ENCODE measurements around the gene PEX12.
"Not testable (repeated sequence)": the region's sequence is repeated elsewhere in the genome, so short reads cannot be mapped to it uniquely, and the experiment has no call there.

The PEX12 gene

DNA sequence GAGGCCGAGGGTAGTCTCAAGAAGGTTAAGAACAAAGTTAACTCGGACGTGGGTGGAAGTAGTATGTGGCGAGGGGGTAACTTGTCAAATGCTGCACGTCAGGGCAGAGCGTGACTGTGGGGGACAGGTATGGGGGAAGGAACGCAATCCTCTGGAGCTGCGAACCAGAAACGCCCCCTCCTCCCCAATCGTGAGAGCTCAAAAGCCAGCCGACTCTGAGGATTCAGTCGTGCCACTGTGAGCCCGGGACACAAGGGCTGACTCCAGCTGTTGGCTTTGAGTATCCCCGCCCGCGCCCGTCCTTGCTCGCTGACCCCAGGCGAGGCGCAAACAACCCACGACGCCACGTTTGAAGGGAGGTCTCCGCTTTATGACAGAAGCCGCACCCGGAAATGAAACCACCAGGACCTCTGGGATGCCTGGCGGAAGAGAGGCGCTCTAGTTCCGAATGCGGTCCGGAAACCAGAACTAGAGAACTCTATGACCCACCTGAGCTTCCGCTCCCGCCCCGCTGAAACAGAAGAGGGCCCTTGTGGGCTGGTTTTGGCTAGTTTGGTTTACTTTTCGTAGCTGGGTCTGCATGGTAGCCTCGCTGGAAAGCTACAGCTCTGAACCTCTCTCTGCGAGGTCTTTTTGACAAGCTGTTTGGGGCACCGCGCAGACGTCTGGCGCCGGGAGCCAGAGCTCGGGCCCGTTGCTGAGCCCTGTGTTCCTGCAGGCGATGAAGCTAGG is at the start of gene PEX12:
Gene PEX12 (minus strand): TSS at position 375 of the 732 bp plus-strand sequence. CDS start 550 bp downstream, outside the sequence.
- Histone ChIP-seq H3K36me3 (peaks cover 20 to 39% (median 27%) of the 10 kb centered on the region in 11 experiments; a peak in 21 of 22 replicates), H3K27ac (peak within 1 kb of the TSS; percentile 47 to 87 (median 84)), H4K20me1 (no peaks in the 10 kb centered on the region), H3K4me1 (peaks cover 22 to 37% (median 29%) of the 10 kb centered on the region in 10 experiments), H3K9ac (peak within 1 kb of the TSS; percentile 77 to 88 (median 82)), H3K4me3 (peak within 1 kb of the TSS; percentile 62 to 81 (median 71)), H3K27me3 (no peaks in the 10 kb centered on the region), H3K4me2 (peak within 1 kb of the TSS; percentile 84 to 98 (median 91)), H3K9me3 (replicated peaks in 1 of 11) (no peaks in the 10 kb centered on the region)
- TF ChIP-seq Cebpa-rat (IDR thresholded peaks at IDR 0.05) = no peak

GRCh38 chr17:35627417-35627816 is 49.0 kb upstream of the PEX12 start:
- peaks cover 80 to 100% (median 95%) of the 10 kb centered on the region in 11 experiments for H3K36me3 ChIP-seq
- peak overlapping the region in 7 of 11 experiments; percentile 20 to 72 (median 38); a peak in 9 of 22 replicates for H3K4me2 ChIP-seq
- no peaks in the 10 kb centered on the region for H3K27me3 ChIP-seq
- peaks cover 0 to 21% (median 18%) of the 10 kb centered on the region in 10 experiments; a peak in 17 of 20 replicates for H3K4me1 ChIP-seq
- TF ChIP-seq Cebpa-rat (IDR thresholded peaks at IDR 0.05) = no peak
- H3K27ac ChIP-seq = no peak overlapping the region
- peaks cover 0 to 51% (median 0%) of the 10 kb centered on the region in 11 experiments; a peak in 7 of 22 replicates for H4K20me1 ChIP-seq
- H3K9me3 ChIP-seq (replicated peaks in 1 of 11) = no peaks in the 10 kb centered on the region
- H3K9ac ChIP-seq = no peak overlapping the region
- no peak overlapping the region for H3K4me3 ChIP-seq

DNA sequence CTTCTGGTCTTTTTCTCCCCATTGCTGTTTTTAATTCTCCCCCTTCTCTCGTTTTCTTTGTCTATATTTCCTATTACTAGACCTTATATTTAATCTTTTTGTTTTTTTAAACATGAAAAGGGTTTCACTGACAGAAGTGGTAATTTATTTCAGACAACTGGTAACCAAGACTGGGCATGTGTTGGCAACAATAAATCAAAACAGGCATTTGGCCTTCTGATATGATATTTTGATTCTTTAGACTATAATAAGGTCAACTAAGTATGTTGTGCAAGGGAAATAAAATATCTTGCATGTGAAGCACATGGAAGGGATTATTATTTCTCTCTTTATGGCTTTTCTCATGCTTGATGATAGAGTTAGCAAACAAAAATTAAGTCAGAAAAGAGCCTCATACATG is 43.4 kb upstream of the PEX12 start:
- Histone ChIP-seq H3K27ac (no peak overlapping the region), H3K36me3 (peaks cover 46 to 95% (median 74%) of the 10 kb centered on the region in 11 experiments), H3K4me2 (no peak overlapping the region), H3K9me3 (replicated peaks in 1 of 11) (no peaks in the 10 kb centered on the region), H3K4me1 (peaks cover 0 to 24% (median 21%) of the 10 kb centered on the region in 10 experiments; a peak in 17 of 20 replicates), H3K27me3 (no peaks in the 10 kb centered on the region), H3K9ac (no peak overlapping the region), H3K4me3 (no peak overlapping the region), H4K20me1 (peaks cover 0 to 71% (median 7%) of the 10 kb centered on the region in 11 experiments; a peak in 8 of 22 replicates)
- no peak for TF ChIP-seq Cebpa-rat (IDR thresholded peaks at IDR 0.05)

DNA sequence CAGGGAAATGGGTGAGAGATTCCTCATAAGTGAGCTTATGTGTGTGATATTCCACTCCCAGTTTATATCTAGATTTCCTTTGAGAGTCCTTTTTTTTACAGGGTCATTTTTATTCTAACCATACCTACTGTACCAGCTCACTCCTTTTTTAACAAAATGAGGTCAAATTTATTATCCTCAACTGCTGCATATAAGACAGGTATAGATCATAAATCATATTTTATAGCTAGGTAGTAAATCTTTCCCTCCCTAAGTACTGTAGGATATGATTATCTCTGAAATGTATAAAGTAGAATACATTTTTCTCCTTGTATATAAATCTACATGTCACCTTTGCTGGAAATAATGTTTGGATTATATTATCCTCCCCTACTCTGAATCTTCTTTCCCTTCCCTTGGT is 40.3 kb upstream of the PEX12 start:
- H3K36me3 ChIP-seq = peaks cover 46 to 94% (median 65%) of the 10 kb centered on the region in 11 experiments
- no peak for TF ChIP-seq Cebpa-rat (IDR thresholded peaks at IDR 0.05)
- H4K20me1 ChIP-seq = peaks cover 0 to 74% (median 12%) of the 10 kb centered on the region in 11 experiments; a peak in 15 of 22 replicates

GRCh38 chr17:35617505-35617904 is 39.1 kb upstream of the PEX12 start:
- Histone ChIP-seq H3K27me3 (no peaks in the 10 kb centered on the region), H3K27ac (no peak overlapping the region), H3K9ac (no peak overlapping the region), H3K36me3 (peaks cover 46 to 92% (median 57%) of the 10 kb centered on the region in 11 experiments), H3K4me3 (no peak overlapping the region), H4K20me1 (peaks cover 0 to 84% (median 18%) of the 10 kb centered on the region in 11 experiments; a peak in 15 of 22 replicates), H3K9me3 (replicated peaks in 1 of 11) (no peaks in the 10 kb centered on the region), H3K4me2 (no peak overlapping the region), H3K4me1 (peaks cover 0 to 15% (median 9%) of the 10 kb centered on the region in 10 experiments; a peak in 8 of 20 replicates)
- no peak for TF ChIP-seq Cebpa-rat (IDR thresholded peaks at IDR 0.05)

More for the DNA sequence above, 40.3 kb upstream of the PEX12 start:
- H3K4me2 ChIP-seq = no peak overlapping the region
- H3K4me1 ChIP-seq = peaks cover 0 to 15% (median 9%) of the 10 kb centered on the region in 10 experiments; a peak in 8 of 20 replicates
- H3K27me3 ChIP-seq = no peaks in the 10 kb centered on the region
- H3K9ac ChIP-seq = no peak overlapping the region
- H3K27ac ChIP-seq = no peak overlapping the region
- H3K4me3 ChIP-seq = no peak overlapping the region
- H3K9me3 ChIP-seq (replicated peaks in 1 of 11) = no peaks in the 10 kb centered on the region

GRCh38 chr17:35616536-35616935 is 38.2 kb upstream of the PEX12 start:
- no peak overlapping the region for H3K9ac ChIP-seq
- peaks cover 0 to 85% (median 25%) of the 10 kb centered on the region in 11 experiments; a peak in 15 of 22 replicates for H4K20me1 ChIP-seq
- H3K36me3 ChIP-seq = peaks cover 46 to 94% (median 63%) of the 10 kb centered on the region in 11 experiments
- no peak overlapping the region for H3K4me3 ChIP-seq
- no peak for TF ChIP-seq Cebpa-rat (IDR thresholded peaks at IDR 0.05)
- peak overlapping the region in 2 of 11 experiments; percentile 11 to 13; a peak in 1 of 22 replicates for H3K4me2 ChIP-seq
- peaks cover 0 to 15% (median 9%) of the 10 kb centered on the region in 10 experiments; a peak in 8 of 20 replicates for H3K4me1 ChIP-seq
- no peaks in the 10 kb centered on the region for H3K27me3 ChIP-seq
- H3K27ac ChIP-seq = peak overlapping the region in 2 of 11 experiments; percentile 30 to 48; a peak in 3 of 22 replicates
- no peaks in the 10 kb centered on the region for H3K9me3 ChIP-seq (replicated peaks in 1 of 11)

- no peaks in the 10 kb centered on the region for H3K27me3 ChIP-seq
- no peak overlapping the region for H3K4me2 ChIP-seq
- peaks cover 0 to 74% (median 26%) of the 10 kb centered on the region in 11 experiments; a peak in 15 of 22 replicates for H4K20me1 ChIP-seq
- no peak overlapping the region for H3K27ac ChIP-seq
- H3K4me1 ChIP-seq = peaks cover 0 to 15% (median 9%) of the 10 kb centered on the region in 10 experiments; a peak in 8 of 20 replicates
- H3K9me3 ChIP-seq (replicated peaks in 1 of 11) = no peaks in the 10 kb centered on the region
- peaks cover 54 to 96% (median 67%) of the 10 kb centered on the region in 11 experiments for H3K36me3 ChIP-seq
- no peak overlapping the region for H3K4me3 ChIP-seq
- TF ChIP-seq Cebpa-rat (IDR thresholded peaks at IDR 0.05) = no peak
- H3K9ac ChIP-seq = no peak overlapping the region
These were observed 36.4 kb upstream of the PEX12 start for GRCh38 chr17:35614810-35615209.

- Histone ChIP-seq H3K27me3 (no peaks in the 10 kb centered on the region), H4K20me1 (peaks cover 0 to 66% (median 25%) of the 10 kb centered on the region in 11 experiments; a peak in 15 of 22 replicates), H3K9me3 (replicated peaks in 1 of 11) (no peaks in the 10 kb centered on the region), H3K36me3 (peaks cover 59 to 96% (median 75%) of the 10 kb centered on the region in 11 experiments), H3K4me2 (no peak overlapping the region), H3K9ac (no peak overlapping the region), H3K4me3 (no peak overlapping the region), H3K4me1 (peaks cover 0 to 11% (median 5%) of the 10 kb centered on the region in 10 experiments; a peak in 8 of 20 replicates), H3K27ac (no peak overlapping the region)
- TF ChIP-seq Cebpa-rat (IDR thresholded peaks at IDR 0.05) = no peak
These were observed 34.7 kb upstream of the PEX12 start for GRCh38 chr17:35612924-35613521.

- H3K27ac ChIP-seq; H3K9me3 ChIP-seq (replicated peaks in 1 of 11); H3K27me3 ChIP-seq; H3K9ac ChIP-seq; H3K4me2 ChIP-seq; H3K4me3 ChIP-seq; H3K4me1 ChIP-seq: not testable (repeated sequence)
- Histone ChIP-seq H3K36me3 (peaks cover 73 to 99% (median 86%) of the 10 kb centered on the region in 11 experiments), H4K20me1 (peaks cover 0 to 50% (median 21%) of the 10 kb centered on the region in 11 experiments; a peak in 15 of 22 replicates)
These were observed 32.4 kb upstream of the PEX12 start for GRCh38 chr17:35610746-35611145.

Measured in BLaER1 treated with 17β-estradiol and CSF1 and Interleukin-3, amounts not matched to agents 10 nM and 100 nM (cell line).